HG03175 (cell line): Measurements from ENCODE around the gene FLRT1.

Source experiments
- ATAC-seq: cut with Tn5 transposase; IDR thresholded peaks from one replicate; pipeline ENCODE4 v1.9.1; 2021; ENCODE audit warnings: mild to moderate bottlenecking, moderate library complexity; ENCODE audit not compliant: unreplicated experiment

The FLRT1 gene

GRCh38 chr11:64064374-64065140, 28.8 kb downstream of the FLRT1 start:
- ATAC-seq, result no peak

- no peak for ATAC-seq
Measured at GRCh38 chr11:64065141-64065465, 29.4 kb downstream of the FLRT1 start.

- no peak for ATAC-seq
Measured at GRCh38 chr11:64065712-64066111, 30.0 kb downstream of the FLRT1 start.

GRCh38 chr11:64067230-64067993, 31.7 kb downstream of the FLRT1 start:
- ATAC-seq, result no peak

- no peak for ATAC-seq
Measured at GRCh38 chr11:64068705-64069400, 33.1 kb downstream of the FLRT1 start.

GRCh38 chr11:64069401-64070313, 33.9 kb downstream of the FLRT1 start:
- ATAC-seq, result no peak

- no peak for ATAC-seq
Measured at GRCh38 chr11:64070314-64070681, 34.6 kb downstream of the FLRT1 start.

GRCh38 chr11:64071849-64072248, 36.1 kb downstream of the FLRT1 start:
- no peak for ATAC-seq

- no peak for ATAC-seq
Measured at GRCh38 chr11:64072403-64072802, 36.7 kb downstream of the FLRT1 start.

GRCh38 chr11:64072871-64073270, 37.1 kb downstream of the FLRT1 start:
- no peak for ATAC-seq

GRCh38 chr11:64073542-64073941, 37.8 kb downstream of the FLRT1 start:
- no peak for ATAC-seq

- ATAC-seq, result no peak
Measured at GRCh38 chr11:64074239-64074638, 38.5 kb downstream of the FLRT1 start.

GRCh38 chr11:64076758-64077157, 41.0 kb downstream of the FLRT1 start:
- no peak for ATAC-seq

- ATAC-seq, result no peak
Measured at GRCh38 chr11:64077607-64078006, 41.9 kb downstream of the FLRT1 start.

GRCh38 chr11:64078284-64078683, 42.6 kb downstream of the FLRT1 start:
- no peak for ATAC-seq

- no peak for ATAC-seq
Measured at GRCh38 chr11:64078905-64079304, 43.2 kb downstream of the FLRT1 start.

GRCh38 chr11:64080390-64080789, 44.7 kb downstream of the FLRT1 start:
- ATAC-seq, result no peak

- no peak for ATAC-seq
Measured at GRCh38 chr11:64081745-64082442, 46.2 kb downstream of the FLRT1 start.

- ATAC-seq, result no peak
Measured at GRCh38 chr11:64083398-64084080, 47.8 kb downstream of the FLRT1 start.
